ENCODE data around the gene B4GALNT4.
"Not testable (repeated sequence)": the region's sequence is repeated elsewhere in the genome, so short reads cannot be mapped to it uniquely, and the experiment has no call there.

B4GALNT4 gene

GRCh38 chr11:375065-376025, 6.0 kb downstream of the B4GALNT4 start:
- DNase-seq (ENCODE audit: low read depth in 2 of 3, low spot score in 2 of 3): no peak

DNA sequence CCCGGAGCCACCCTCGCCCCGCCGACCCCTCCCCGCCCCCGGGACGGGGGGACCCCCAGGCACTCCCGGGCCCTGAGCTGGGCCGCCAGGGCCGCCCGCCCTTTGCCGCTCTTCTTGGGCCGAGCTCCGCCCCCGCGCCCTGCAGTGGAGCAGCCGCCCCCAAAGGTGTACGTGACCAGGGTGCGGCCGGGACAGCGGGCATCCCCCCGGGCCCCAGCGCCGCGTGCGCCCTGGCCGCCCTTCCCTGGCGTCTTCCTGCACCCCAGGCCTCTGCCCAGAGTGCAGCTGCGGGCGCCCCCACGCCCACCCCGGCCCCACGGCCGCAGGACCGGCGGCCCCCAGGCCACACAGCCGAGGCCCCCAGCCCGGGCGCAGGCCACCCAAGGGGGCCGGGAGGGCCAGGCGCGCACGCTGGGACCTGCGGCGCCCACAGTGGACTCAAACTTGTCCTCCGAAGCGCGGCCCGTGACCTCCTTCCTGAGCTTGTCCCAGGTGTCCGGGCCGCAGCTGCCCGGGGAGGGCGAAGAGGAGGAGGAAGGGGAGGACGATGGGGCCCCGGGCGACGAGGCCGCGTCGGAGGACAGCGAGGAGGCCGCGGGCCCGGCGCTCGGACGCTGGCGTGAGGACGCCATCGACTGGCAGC, 7.4 kb downstream of the B4GALNT4 start:
- no peak for DNase-seq (ENCODE audit: low read depth in 2 of 3, low spot score in 2 of 3)

GRCh38 chr11:377174-377865, 8.0 kb downstream of the B4GALNT4 start:
- DNase-seq (ENCODE audit: low read depth in 2 of 3, low spot score in 2 of 3): no peak

- no peak for DNase-seq (ENCODE audit: low read depth in 2 of 3, low spot score in 2 of 3)
Measured at GRCh38 chr11:377883-378500, 8.7 kb downstream of the B4GALNT4 start.

- DNase-seq (ENCODE audit: low read depth in 2 of 3, low spot score in 2 of 3): no peak
Measured at GRCh38 chr11:379205-380094, 10.2 kb downstream of the B4GALNT4 start.

GRCh38 chr11:380095-380480, 10.8 kb downstream of the B4GALNT4 start:
- DNase-seq (ENCODE audit: low read depth in 2 of 3, low spot score in 2 of 3): no peak

- DNase-seq (ENCODE audit: low read depth in 2 of 3, low spot score in 2 of 3): no peak
Measured at GRCh38 chr11:380491-380890, 11.2 kb downstream of the B4GALNT4 start.

GRCh38 chr11:380996-381395, 11.7 kb downstream of the B4GALNT4 start:
- no peak for DNase-seq (ENCODE audit: low read depth in 2 of 3, low spot score in 2 of 3)

DNA sequence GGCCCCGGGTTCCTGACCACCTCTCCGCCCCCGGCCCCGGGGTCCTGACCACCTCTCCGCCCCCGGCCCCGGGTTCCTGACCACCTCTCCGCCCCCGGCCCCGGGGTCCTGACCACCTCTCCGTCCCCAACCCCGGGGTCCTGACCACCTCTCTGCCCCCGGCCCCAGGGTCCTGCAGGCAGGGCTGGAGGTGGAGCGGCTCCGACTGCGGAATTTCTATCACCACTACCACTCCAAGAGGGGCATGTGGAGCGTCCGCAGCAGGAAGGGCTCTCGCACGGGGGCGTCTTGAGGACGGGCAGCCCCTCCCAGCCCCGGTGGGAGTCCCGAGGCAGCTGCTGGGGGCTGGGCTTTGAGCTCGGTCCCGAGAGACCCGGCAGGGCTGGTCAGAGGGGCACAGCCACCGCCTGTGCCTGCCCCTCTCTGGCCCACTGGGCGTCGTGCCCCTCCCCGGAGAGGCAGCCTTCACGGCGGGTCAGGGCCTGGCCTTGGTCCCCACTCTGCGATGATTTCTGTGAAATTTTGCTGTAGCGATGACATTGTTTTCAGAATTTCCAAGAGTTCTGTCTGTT, 12.3 kb downstream of the B4GALNT4 start:
- DNase-seq (ENCODE audit: low read depth in 2 of 3, low spot score in 2 of 3): no peak

- no peak for DNase-seq (ENCODE audit: low read depth in 2 of 3, low spot score in 2 of 3)
Measured at GRCh38 chr11:382081-382629, 12.9 kb downstream of the B4GALNT4 start.

DNA sequence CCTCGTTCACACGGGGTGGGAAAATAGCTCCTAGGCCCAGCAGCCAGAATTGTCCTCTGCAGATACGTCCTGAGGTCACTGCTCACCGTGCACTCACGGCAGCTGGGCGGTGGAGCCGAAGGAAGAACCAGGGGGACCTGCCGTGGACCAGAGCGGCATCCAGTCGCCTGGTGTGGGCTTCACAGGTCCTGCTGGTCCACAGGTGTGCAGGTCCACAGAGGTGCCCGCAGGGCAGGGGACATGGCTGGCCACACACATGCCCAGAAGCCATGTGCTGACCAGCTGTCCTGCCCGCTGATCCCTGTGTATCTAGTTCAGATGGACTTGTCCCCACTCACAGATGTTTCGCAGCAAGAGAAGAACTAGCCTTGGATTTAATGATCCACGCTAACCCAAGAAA, 14.1 kb downstream of the B4GALNT4 start:
- no peak for DNase-seq (ENCODE audit: low read depth in 2 of 3, low spot score in 2 of 3)

- no peak for DNase-seq (ENCODE audit: low read depth in 2 of 3, low spot score in 2 of 3)
Measured at GRCh38 chr11:384511-384910, 15.2 kb downstream of the B4GALNT4 start.

DNA sequence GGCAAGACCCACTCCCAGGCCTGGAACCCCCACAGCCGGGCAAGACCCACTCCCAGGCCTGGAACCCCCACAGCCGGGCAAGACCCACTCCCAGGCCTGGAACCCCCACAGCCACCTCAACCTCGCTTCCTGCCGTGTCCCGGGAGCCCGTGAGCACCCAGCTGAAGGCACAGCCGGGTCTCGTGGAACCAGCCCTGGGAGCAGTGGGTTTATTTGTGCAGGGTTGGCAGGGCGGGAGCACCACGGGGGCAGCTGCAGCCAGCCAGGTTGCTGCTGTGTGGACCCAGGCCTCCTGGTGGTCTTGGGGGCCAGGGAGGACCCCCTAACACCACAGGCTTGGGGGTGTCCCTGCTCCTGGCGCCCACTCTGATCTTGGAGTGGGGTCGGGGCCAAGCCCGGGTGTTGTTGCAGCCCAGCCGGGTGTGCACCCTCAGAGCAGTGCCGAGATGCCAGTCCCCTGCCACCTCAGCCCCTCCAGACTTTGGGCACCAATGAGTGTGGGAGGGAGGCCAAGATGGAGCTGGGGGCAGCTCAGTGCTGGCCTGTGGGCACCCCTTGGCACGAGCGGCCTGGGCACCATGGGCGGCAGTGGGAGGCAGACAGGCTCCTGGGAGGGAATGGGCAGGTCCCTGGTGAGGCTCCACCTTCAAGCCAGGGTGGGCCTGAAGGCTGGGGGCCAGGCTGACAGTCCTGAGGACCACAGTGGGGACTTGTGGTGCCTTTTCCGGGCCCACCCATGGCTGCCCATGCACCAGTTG, 16.5 kb downstream of the B4GALNT4 start:
- no peak for DNase-seq (ENCODE audit: low read depth in 2 of 3, low spot score in 2 of 3)

GRCh38 chr11:386483-386882, 17.2 kb downstream of the B4GALNT4 start:
- DNase-seq (ENCODE audit: low read depth in 2 of 3, low spot score in 2 of 3): no peak

- DNase-seq (ENCODE audit: low read depth in 2 of 3, low spot score in 2 of 3): no peak
Measured at GRCh38 chr11:387193-387793, 18.0 kb downstream of the B4GALNT4 start.

- DNase-seq (ENCODE audit: low read depth in 2 of 3, low spot score in 2 of 3): not testable (repeated sequence)
Measured at GRCh38 chr11:389369-389768, 20.1 kb downstream of the B4GALNT4 start.

DNA sequence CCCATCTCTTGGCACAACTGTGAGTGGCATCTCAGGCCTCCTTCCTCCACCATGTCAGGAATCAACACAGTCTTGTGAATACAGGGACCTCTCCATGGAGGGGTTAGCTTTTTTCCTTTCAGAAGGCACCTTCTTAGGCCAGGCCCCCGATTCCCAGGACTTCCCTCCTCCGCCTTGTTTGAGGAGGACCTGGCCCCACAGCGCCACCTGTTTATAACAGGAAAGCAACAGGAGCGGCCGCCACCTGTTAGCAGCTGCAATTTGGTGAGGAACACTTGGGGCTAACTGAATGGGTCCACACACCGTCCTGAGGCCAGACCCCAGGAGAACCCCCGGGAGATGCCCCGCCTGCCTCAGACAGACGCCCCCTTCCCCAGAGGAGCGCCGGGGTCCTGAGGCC, 20.9 kb downstream of the B4GALNT4 start:
- no peak for DNase-seq (ENCODE audit: low read depth in 2 of 3, low spot score in 2 of 3)

DNA sequence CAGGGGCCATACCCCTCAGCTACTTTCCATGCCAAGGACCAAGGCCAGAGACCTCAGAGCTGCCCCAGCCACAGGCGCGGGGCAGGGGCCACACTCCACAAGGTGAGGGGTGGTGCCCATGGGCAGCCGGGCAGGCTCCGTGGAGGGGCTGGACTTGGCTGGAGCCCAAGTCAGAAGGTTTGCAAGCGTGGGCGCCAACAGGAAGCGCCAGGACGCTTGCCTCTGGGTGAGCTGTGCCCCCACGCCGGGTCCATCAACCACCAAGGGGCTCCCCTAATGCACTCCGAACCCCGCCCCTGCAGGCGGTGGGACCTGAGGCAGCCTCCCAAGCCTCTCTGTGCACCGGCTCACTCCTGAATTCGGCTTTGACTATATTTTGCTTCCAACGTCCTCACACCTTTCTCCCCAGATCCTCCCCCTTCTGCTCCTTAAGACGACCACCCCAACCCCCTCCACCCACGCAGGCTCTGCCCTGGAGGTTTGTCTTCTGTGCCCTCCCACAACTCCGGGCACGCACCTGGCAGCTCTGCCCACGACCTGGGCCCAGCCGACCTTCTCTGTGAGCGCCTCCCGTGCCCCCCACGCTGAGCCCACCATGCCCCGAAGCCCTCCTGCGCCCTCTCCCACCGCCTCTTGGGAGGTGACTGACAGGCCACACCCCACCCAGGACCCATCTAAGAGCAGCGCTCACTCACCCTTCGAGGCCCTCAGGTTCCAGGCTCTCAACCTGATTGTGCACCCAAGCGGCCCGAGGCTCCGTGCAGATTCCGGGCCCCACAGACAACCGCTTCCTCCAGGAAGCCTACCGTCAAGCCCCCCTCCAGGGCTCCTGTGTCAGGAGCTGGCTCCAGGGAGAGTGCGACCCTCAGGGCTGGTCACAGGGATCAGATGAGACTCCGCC, 22.1 kb downstream of the B4GALNT4 start:
- DNase-seq (ENCODE audit: low read depth in 2 of 3, low spot score in 2 of 3): no peak

Measured in activated CD8-positive, alpha-beta memory T cell treated with anti-CD3 and anti-CD28 coated beads for 48 hours (primary cell).